ENCODE results near the gene FAM3A. TPM values are rescaled to one million over a fixed set of nuclear protein-coding genes. Genes with fewer than 3 reads are reported as not detected.
"Not testable (repeated sequence)": the region's sequence is repeated elsewhere in the genome, so short reads cannot be mapped to it uniquely, and the experiment has no call there.

The FAM3A gene
- total RNA-seq, 2 donors from 2014 or later = 63.1 to 71.1 TPM

GRCh38 chrX:154502098-154502497 lies 13.9 kb downstream of the FAM3A start:
- no peaks in the 10 kb centered on the region for H3K9me3 ChIP-seq
- H3K4me1 ChIP-seq = no peaks in the 10 kb centered on the region
- TF ChIP-seq CTCF (IDR thresholded peaks at IDR 0.05) = no peak
- no peak overlapping the region for H3K9ac ChIP-seq (ENCODE audit: low read depth in 2 of 2, low read length in 2 of 2)
- intact Hi-C loops (cut with DNase I) = no loop called here
- no peak overlapping the region for H3K27ac ChIP-seq
- no peaks in the 10 kb centered on the region for H3K36me3 ChIP-seq
- H3K4me3 ChIP-seq = no peak overlapping the region
- H3K27me3 ChIP-seq = no peaks in the 10 kb centered on the region
- no peak for DNase-seq

- H3K4me3 ChIP-seq; H3K27me3 ChIP-seq; H3K9ac ChIP-seq (ENCODE audit: low read depth in 2 of 2, low read length in 2 of 2); H3K9me3 ChIP-seq; H3K27ac ChIP-seq; H3K36me3 ChIP-seq; intact Hi-C loops (cut with DNase I); DNase-seq; H3K4me1 ChIP-seq: not testable (repeated sequence)
These were observed 14.6 kb downstream of the FAM3A start for GRCh38 chrX:154501423-154501822.

GRCh38 chrX:154496591-154497137 lies 19.4 kb downstream of the FAM3A start:
- H3K9ac ChIP-seq (ENCODE audit: low read depth in 2 of 2, low read length in 2 of 2); H3K27ac ChIP-seq; intact Hi-C loops (cut with DNase I); H3K27me3 ChIP-seq; H3K9me3 ChIP-seq; H3K4me1 ChIP-seq; H3K36me3 ChIP-seq; H3K4me3 ChIP-seq; DNase-seq: not testable (repeated sequence)

GRCh38 chrX:154495472-154495922 lies 20.5 kb downstream of the FAM3A start:
- no peak for DNase-seq
- intact Hi-C loops (cut with DNase I) = no loop called here
- H3K9me3 ChIP-seq = no peaks in the 10 kb centered on the region
- H3K4me3 ChIP-seq = no peak overlapping the region
- TF ChIP-seq CTCF (IDR thresholded peaks at IDR 0.05) = no peak
- H3K4me1 ChIP-seq = no peaks in the 10 kb centered on the region
- no peaks in the 10 kb centered on the region for H3K36me3 ChIP-seq
- no peaks in the 10 kb centered on the region for H3K27me3 ChIP-seq
- H3K9ac ChIP-seq (ENCODE audit: low read depth in 2 of 2, low read length in 2 of 2) = no peak overlapping the region
- no peak overlapping the region for H3K27ac ChIP-seq

GRCh38 chrX:154494715-154495114 lies 21.3 kb downstream of the FAM3A start:
- no peaks in the 10 kb centered on the region for H3K9me3 ChIP-seq
- no peak for TF ChIP-seq CTCF (IDR thresholded peaks at IDR 0.05)
- intact Hi-C loops (cut with DNase I) = no loop called here
- H3K4me1 ChIP-seq = no peaks in the 10 kb centered on the region
- no peak overlapping the region for H3K27ac ChIP-seq
- H3K4me3 ChIP-seq = no peak overlapping the region
- H3K27me3 ChIP-seq = no peaks in the 10 kb centered on the region
- no peak for DNase-seq
- H3K9ac ChIP-seq (ENCODE audit: low read depth in 2 of 2, low read length in 2 of 2) = no peak overlapping the region
- H3K36me3 ChIP-seq = no peaks in the 10 kb centered on the region

GRCh38 chrX:154490414-154491083 lies 25.5 kb downstream of the FAM3A start, which contains the start of gene SLC10A3:
Gene SLC10A3 (minus strand): TSS chrX:154490629. CDS start chrX:154488940, 1,689 bp downstream.
- H3K9me3 ChIP-seq = no peaks in the 10 kb centered on the region
- DNase-seq = peak; percentile 91
- intact Hi-C loops (cut with DNase I) = no loop called here
- H3K36me3 ChIP-seq = no peaks in the 10 kb centered on the region
- H3K27ac ChIP-seq = peak within 1 kb of the TSS; percentile 94
- peak within 1 kb of the TSS; percentile 54 for H3K4me3 ChIP-seq
- no peak for TF ChIP-seq CTCF (IDR thresholded peaks at IDR 0.05)
- H3K27me3 ChIP-seq = no peaks in the 10 kb centered on the region
- no peaks in the 10 kb centered on the region for H3K4me1 ChIP-seq
- H3K9ac ChIP-seq (ENCODE audit: low read depth in 2 of 2, low read length in 2 of 2) = peak within 1 kb of the TSS; percentile 73 to 74

All from colonic mucosa (tissue), 4 donors.